GM10266 (cell line): ENCODE measurements around the gene HIF1A.

Source experiments
- DNase-seq: peaks from one replicate; pipeline ENCODE4 v3.0.0; 2012; ENCODE audit errors: extremely low spot score
- TF ChIP-seq, protein P1 (sequence below): IDR thresholded peaks from 2 replicates; pipeline ENCODE4 v1.5.1; 2012; ENCODE audit warnings: mild to moderate bottlenecking, low read depth; ENCODE audit not compliant: control insufficient read depth, insufficient read depth; ENCODE audit errors: missing control alignments

Gene HIF1A

DNA sequence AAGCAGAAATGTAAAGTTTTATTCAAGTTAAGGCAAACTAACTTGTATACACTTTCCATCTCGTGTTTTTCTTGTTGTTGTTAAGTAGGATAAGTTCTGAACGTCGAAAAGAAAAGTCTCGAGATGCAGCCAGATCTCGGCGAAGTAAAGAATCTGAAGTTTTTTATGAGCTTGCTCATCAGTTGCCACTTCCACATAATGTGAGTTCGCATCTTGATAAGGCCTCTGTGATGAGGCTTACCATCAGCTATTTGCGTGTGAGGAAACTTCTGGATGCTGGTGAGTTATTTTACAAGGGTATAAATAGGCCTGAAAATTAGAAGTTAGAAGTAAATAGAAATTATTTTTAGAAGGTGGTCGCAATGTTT is 25.0 kb downstream of the HIF1A start:
- no peak for DNase-seq
- TF ChIP-seq, protein P1, sequence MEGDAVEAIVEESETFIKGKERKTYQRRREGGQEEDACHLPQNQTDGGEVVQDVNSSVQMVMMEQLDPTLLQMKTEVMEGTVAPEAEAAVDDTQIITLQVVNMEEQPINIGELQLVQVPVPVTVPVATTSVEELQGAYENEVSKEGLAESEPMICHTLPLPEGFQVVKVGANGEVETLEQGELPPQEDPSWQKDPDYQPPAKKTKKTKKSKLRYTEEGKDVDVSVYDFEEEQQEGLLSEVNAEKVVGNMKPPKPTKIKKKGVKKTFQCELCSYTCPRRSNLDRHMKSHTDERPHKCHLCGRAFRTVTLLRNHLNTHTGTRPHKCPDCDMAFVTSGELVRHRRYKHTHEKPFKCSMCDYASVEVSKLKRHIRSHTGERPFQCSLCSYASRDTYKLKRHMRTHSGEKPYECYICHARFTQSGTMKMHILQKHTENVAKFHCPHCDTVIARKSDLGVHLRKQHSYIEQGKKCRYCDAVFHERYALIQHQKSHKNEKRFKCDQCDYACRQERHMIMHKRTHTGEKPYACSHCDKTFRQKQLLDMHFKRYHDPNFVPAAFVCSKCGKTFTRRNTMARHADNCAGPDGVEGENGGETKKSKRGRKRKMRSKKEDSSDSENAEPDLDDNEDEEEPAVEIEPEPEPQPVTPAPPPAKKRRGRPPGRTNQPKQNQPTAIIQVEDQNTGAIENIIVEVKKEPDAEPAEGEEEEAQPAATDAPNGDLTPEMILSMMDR = no peak

DNA sequence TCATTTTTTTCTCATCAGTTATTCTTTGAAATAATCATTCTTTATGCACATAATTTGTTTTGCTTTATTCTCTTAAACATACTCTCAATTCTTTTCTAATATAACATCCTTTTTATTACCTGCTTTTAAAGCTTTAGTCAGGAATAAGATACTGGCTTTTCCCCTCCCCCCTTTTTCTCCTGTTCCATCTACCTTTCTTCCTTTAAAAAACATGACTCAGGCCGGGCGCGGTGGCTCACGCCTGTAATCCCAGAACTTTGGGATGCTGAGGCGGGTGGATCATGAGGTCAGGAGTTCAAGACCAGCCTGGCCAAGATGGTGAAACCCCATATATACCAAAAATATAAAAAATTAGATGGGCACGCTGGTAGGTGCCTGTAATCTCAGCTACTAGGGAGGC is 25.4 kb downstream of the HIF1A start:
- no peak for DNase-seq
- TF ChIP-seq, protein P1 = no peak

DNA sequence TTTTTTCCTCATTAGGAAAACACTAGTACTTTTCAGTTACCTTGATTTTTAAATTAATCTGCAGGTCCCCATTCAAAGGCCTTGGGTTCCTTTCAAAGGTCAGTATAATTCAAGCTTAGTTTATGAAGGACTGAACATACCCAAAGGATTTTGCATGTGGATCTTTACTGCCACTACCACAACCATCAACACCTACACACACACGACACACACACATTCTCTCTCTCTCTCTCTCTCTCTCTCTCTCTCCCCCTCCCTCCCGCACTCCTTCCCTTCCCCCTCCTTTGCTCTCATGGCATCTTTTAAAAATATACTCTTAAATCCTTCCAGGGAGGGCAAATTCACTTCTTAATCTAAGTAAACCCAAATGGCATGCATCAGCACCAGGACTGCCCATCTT is 28.8 kb downstream of the HIF1A start:
- TF ChIP-seq, protein P1 = no peak
- DNase-seq = no peak

DNA sequence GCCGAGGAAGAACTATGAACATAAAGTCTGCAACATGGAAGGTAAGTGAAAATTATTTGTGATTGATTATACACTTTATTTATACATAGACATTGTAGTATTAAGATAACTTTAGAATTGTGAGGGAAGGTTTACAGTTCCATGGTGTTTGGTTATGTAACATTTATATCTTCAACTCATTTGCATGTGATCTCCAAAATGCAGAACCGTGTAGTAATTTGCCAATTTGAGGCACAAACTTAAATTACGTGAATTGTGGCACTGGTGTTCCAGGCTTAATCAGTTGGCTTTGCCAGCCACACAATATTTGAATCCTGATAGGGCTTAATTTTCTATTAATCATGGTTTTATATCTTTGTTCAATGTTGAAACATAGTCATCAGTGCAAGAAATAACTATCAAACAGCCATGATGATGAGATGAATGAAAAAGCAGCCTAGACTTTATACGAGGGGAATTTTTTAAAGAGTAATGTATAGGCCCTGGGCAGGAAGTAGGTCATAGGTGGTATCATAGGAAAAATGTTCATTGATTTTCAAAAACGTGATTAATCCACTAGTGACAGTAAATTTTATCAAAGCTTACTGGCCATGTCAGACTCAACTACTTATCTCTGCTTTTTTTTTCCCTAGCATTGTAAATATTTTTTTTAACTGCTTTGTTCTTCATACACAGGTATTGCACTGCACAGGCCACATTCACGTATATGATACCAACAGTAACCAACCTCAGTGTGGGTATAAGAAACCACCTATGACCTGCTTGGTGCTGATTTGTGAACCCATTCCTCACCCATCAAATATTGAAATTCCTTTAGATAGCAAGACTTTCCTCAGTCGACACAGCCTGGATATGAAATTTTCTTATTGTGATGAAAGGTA is 31.7 kb downstream of the HIF1A start:
- DNase-seq = no peak
- TF ChIP-seq, protein P1 = no peak

DNA sequence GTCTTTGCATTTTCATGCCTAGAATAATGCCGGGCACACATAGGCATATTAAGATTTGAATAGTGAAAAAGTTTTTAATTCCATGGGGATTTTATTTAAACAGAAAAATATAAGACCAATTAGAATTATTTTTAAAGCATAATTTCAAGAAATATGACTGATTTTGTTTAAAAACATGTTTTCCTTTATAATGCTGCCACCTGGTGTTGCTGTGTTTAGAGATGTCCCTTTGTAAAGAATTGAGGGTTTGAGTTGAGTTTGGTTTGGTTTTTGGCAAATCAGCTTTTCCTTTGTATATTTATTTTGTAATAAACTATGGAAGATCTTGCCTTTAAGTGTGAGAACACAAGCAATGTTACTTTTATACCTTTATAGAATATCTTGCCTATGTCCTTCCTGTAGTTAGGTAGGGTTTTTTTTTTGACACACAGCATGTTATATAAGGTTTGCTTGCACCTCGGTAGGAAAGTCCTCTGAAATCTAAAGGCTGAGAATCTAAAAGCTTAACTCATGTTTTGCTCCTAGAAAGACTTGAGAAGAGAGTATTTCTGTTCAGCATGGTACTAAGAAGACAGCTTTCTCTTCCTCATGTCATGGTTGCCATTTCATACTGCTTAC is 35.6 kb downstream of the HIF1A start:
- TF ChIP-seq, protein P1 = peak; percentile 26
- no peak for DNase-seq

DNA sequence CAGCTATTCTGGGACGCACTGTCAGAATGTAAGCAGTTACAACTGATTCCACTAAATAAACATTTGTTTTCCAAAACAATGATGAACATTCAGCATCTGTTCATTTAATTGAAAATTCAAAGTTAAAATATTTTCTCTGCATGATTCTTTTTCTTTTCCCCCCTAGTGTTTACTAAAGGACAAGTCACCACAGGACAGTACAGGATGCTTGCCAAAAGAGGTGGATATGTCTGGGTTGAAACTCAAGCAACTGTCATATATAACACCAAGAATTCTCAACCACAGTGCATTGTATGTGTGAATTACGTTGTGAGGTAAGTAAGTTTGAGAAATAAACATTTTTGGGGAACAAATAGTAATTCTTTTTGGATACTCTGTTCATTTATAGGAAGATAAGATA is 38.7 kb downstream of the HIF1A start:
- DNase-seq = no peak
- TF ChIP-seq, protein P1 = no peak

DNA sequence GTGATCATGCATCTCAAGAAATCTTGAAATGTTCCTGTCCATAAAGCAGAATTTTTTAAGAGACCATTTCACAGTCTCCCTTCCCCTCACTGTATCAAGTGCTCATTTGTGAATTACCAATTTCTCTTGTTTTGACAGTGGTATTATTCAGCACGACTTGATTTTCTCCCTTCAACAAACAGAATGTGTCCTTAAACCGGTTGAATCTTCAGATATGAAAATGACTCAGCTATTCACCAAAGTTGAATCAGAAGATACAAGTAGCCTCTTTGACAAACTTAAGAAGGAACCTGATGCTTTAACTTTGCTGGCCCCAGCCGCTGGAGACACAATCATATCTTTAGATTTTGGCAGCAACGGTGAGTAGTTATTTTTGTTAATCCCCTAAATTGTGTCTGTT is 41.4 kb downstream of the HIF1A start:
- DNase-seq = no peak
- TF ChIP-seq, protein P1 = no peak
